NCI-H1105 treated with DMSO at 0.1 percent for 48 hours (cell line): ENCODE data around the gene TREM1.

Experiments used
- DNase-seq: peaks from one replicate; lab custom pipeline; 2025; lab: John Stamatoyannopoulos, UW

The TREM1 gene

DNA sequence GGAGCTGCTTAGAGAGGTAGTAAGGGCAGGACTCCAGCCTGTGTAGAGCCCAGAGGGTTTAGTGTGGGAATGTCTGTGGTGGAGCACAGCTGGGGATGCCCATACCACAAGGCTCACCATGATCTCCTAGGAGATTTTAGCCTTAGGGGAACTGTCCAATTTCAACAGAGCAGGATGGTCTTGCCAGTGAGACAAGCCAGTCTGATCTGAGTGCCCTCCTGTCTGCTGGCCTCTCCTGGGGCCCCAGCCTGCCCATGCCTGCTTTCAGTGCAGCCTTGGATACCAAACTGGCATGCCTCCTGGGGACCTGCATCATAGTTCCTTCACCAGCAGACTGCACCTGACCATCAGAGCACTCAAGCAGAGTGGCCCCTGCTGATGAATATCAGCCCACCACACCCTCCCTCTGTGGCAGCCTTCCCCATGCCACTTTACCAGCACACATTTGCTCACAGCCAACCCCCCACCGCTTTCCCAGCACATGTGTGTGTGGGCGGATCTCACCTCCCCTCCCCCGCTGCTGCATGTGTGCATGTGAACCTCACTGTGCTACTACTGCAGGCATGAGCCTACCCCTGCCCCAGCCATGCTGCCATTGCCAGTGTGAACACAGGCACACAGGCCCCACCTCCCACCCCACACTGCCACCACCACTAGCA is 7.9 kb upstream of the TREM1 start:
- no peak for DNase-seq

DNA sequence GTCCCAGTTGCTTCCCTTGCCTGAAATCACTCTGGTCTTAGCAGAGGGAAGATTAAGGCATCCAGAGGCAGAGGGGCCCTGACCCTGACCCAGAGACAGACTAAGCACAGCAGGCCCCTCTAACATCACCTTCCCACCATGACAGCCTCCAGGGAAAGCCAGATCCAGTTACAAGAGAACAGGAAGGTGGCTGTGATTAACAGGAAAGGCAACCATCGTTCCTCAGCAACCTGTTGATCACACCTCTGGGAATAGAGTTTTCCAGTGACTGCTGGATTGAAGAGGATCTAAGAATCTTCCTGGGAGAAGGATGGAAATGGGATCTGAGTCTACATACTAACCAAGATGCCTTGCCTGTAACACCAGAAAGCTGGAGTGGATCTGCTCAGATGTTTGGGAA is 5.2 kb upstream of the TREM1 start:
- DNase-seq: no peak

DNA sequence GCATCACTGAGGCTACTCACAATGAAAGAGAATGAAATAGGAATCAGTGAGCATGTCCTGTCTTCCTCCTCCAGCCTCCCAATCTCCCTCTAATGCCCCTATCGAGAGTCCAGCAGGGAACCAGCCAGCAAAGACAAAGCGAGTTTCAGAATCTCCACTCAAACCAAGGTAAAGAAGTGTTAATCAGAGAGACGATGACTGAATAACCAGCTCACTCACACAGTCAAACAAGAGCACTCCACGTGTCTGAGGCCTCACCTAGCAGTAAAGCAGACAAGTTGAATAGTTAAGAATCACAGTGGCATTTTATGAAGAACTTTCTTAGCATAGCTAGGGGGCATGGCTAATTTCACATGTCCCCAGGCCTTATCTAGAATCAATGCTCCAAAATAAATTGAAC is 3.3 kb upstream of the TREM1 start:
- no peak for DNase-seq

DNA sequence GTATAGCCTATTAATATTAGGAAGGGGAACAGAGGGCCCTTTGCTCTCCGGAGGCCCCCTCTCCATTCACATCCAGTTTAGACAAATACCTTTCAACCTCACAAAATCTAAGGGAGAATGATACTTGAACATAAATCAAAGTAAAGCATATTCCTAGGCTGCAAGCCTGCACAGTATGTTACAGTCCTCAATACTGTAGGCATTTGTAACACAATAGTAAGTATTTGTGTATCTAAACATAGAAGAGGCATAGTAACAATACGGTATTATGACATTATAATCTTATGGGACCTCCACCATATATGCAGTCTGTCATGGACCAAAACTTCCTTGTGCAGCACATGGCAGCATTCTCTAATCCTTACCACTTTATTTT is 2.3 kb upstream of the TREM1 start:
- DNase-seq: no peak

DNA sequence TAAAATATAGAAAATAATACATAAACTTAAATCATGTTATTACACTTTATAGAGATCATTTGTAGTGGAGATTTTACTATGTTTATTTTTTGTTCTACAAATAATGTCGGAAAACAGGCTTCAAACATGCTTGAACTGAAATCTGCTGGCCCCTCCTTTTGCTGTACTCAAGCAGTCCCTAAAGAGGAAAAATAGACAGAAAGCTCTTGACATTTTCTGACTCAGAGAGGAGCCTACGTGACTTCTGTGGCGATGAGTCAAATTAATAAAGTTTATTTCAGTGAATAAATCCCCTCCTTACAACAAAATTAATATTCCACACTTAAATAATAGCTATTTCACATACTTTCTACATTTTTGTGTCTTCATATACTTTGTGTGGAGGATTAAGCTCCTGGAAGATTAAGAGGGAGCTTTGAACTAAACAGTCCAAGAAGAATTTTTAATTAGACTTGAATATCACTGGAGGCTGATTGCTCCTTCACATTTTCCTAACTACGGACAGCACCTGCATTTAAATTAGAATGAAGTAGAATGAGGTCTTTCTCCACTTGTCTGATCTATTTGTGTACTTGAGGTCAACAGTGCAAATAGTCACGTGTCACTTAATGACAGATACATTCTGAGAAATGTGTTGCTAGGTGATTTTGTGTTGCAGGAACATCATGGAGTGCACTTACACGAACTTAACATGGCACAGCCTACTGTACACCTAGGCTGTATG is 1.7 kb upstream of the TREM1 start:
- peak; percentile 99 for DNase-seq

DNA sequence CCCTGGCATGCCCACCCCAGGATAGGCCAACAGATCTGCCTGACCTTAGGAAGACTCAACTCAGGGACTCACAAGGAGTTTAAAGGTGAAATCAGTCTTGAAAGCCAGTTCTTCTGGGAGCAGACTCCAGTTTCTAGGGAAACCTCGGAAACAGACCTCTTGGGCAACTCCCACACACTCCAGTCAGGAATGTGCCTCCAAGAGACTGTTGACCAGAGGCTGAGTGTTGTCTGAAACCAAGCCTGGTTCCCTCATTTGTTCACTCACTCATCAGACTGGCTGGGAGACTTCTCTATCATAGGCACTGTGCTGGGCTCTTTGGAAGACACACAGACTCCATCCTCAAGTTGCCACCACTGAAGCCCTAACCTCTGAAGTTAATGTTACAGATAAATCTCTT is 1.8 kb downstream of the TREM1 start:
- no peak for DNase-seq

DNA sequence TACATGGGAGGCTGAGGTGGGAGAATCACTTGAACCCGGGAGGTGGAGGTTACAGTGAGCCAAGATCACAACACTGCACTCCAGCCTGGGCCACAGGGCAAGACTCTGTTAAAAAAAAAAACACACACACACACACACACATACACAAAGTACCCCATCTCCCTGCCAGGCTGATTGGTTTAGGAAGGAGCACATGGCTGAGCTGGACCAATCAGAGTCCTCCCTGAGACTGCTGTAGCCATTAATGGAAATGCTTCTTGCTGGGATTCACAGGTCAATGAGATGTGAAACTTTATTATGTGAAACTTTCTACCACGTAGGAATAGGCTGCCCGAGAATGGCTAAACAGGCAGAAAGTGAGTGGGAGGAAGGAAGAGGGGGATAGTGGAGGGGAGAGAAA is 2.9 kb downstream of the TREM1 start:
- DNase-seq: no peak

DNA sequence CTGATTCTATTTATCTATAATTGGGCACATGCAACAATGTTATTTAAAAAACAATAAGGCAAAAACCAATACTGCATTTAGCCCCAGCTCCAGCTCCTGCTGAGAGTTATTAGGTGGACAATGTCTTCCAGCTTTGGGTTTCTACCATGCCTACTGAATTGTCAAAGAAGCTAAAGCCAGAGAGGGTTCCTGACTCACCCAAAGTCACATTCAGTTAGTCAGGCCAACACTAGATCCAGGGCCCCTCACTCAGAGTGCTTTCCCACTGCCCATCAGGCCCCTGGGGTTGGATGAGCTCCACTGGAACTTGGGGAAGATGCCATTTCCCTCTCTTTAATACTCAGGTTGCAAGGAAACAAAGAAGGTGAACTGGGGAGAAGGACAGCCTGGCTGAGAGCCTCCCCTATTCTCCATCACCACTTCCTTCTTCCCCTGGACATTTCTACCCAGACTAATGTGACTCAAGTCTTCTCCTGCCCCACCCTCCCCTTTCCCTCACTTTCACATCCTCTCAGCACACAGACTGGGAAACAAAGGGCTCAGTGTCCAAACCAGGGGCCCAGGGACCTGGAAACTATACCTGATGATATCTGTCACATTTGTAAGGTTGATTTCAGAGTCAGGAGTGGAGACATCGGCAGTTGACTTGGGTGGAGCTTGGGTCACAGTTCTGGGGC is 6.0 kb downstream of the TREM1 start:
- no peak for DNase-seq

DNA sequence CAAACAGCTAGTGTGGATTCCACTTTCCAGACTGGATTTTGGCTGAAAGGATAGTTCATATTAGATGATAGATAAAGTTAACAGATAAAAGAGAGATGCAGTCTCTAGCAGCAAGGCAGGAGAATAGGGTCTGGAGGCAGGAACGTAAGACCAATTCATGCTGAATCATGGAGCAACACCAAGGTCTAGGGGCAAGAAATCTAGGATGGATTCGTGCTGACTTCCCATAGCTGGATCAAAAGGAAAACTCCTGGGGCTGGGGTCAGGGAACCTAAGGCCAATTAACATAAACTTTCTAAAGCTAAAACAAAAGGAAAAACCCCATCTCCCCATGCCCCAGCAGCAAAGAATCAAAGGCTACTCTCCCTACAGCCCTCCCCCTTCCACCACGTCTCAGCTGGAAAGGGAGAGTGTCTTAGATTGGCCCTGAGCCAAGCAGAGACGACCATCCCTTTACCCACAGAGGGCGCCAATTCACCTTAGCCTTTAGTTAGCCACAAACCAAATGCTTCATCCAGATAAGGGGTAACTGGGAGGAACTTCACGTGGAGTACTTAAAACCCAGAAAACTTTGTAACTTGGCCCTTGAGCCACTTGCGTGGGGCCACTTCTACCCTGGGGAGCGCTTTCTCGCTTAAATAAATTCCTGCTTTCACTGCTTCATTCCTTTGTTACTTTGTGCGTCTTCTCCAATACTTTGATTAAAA is 7.6 kb downstream of the TREM1 start:
- peak; percentile 76 for DNase-seq

DNA sequence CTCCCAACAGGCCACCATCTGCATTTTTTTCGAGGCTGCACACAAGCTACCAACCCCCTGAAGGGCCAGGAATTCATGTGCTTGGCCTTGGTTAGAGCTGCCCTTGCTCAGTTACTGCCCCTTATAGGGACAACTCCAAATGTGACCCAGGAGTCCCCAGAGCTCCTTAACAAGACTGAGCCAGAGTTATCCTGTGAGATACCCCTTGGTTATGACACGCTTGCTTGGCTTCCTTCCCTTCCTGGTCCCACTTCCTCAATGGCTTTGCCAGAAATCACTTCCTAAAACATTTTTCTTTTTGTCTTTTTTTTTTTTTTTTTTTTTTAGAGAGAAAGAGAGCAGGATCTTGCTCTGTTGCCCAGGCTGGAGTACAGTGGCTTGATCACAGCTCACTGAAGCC is 8.9 kb downstream of the TREM1 start:
- no peak for DNase-seq

DNA sequence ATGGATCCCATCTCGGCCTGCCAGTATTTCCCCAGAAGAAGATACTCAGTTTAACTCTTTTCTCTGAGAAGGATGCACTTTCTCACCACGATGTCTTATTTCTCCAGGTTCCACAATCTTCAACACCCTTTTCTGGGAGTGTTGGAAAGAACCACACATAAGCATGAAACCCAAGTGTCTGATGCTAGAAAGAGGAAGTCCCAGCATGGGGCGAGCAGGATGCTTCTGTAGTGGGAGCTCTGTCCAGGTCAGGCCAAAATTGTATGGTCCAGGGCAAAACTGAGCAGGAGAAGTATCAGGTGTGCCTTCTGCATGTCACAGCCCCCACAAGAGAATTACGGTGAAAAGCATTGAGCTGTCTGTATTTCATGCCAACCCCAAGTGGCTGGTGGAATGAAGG is 11.0 kb downstream of the TREM1 start:
- no peak for DNase-seq

DNA sequence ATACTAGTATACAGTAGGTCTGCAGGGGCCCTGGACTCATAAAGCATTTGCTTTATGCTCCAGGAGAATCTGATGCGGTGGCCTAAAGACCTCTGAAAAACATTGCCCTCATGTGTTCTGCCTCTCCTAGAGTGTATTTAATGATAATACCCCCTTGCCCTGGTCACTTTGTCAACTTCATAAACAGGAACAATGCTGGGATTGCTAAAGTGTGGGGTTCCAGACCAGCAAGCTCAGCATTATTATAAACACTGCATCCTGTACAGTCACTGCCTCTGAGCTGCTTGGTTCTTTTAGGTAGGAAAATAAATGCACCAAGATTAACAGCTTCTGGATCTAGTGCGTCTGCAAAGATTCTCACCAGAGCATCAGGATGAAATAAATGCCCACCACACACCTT is 12.2 kb downstream of the TREM1 start:
- DNase-seq: no peak

DNA sequence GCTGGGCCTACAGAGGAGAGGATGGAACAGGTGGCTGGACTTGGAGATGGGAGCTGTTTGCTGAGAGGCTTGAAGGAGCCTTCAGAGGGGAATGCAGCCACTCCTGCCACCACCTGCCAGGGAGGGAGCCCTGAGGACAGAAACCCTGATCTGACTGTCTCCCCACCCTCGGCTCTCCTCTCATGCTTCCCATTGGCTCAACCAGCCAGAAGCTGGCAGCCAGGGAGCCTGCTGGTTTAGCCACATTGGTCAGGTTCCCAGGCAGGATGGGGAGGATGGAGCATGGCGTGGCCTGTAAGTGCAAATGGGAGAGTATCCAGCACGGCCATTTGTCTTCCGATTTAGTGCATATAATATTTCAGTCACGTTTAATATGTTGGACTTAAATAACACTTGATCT is 12.8 kb downstream of the TREM1 start:
- no peak for DNase-seq

DNA sequence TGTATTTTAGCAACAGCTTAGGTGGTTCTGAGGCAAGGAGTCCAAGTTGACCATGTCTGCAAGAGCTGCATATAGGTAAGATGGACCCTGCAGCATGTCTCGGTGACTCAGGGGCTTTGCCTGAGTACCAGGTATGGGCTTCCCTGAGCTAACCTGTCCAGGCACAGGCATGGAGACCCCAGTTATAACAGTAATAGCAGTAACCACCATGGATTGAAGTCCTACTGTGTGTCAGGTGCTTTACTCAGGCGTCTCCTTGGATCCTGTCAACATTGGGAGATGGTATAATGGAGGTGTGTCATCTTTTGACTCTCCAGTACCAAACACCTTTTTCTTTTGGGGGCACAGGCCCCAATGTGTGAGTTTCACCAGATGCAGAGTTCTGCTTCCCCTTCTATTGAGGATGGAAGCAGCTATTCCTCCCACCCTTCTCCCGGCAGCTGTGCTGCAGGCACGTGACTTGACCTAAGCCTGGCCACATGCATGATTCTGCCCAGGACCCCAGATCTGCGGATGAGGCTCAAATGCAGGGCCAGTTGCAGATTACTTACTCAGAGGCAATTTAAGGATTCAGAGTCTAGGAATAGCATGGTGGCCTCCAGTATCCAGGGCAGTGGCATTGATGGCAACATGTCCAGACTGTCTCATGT is 13.8 kb downstream of the TREM1 start:
- DNase-seq: no peak

DNA sequence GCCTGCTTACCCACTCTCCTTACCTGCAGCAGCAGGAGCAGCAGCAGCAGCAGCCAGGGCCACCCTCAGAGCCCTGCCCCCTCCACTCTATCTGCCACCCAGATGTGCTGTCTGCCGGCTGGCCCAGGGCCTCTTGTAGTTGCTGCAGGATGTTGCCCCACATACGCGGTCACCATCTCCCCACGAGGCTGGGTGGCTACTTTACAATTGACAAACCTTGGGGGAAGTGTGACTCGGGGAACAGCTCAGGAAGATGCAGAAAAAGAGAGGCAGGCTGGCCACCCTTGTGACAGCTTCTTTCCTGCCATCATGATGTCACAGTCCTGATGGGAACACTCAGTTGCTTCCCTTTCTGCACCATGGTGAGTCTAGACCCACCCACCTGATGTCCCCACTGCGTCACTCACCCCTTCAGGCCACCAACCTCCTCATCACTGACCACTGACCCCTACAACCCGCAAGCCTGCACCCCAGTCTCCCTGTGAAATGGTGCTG is 14.5 kb downstream of the TREM1 start:
- DNase-seq: no peak

DNA sequence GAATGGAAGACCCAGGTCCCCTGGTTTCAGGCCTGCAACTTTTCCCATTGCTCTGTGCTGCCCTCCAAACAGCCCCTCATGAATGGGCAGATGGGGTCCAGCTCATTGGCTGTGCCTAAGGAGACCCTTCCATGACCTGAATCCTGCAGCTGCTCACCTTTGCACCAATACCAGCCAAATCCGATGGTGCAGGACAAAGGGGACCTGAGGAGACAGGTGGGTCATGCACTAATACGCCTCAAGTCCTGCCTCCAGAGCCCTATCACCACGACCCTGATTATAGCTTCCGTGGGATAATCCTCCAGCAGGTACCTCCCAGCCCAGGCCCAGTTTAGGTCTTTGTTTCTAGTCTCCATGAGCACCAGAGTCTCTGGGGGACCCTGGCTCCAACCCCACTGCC is 16.8 kb downstream of the TREM1 start:
- no peak for DNase-seq

DNA sequence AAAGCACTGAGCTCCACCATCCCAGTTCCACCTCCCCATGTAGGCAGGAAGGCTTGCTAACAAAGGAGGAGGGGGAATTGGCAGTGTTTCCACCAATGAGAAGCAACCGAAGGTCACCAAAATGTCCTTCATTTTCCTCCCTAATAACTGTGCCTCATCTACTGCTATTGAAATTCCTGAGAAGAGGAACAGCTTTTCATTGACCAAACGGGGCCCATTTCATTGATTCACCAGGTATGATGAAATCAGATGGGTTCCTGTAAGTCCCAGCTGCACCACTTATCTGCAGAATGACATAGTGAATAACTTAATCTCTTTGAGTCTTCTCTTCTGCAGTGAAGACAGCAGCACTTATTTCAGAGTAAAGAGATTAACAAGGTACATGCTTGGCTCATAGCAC is 17.3 kb downstream of the TREM1 start:
- DNase-seq: no peak

DNA sequence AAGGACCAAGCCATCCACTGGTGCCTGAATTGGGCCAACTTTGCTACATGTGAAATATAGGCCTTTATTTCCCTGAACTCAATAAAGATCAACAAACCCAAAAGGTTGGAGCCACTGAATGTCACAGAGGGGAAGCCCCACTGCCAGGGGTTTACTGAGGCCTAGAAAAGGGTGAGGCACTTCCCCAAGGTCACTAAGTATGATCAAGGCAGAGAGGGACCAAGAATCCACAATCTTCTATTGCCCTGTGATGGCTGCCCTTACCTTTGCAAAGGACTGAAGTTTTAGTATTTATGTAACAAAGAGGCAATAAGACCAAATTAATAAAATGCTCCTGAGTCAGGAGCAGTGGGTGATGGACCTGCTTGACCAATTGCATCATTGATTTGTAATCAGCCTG is 18.0 kb downstream of the TREM1 start:
- no peak for DNase-seq

DNA sequence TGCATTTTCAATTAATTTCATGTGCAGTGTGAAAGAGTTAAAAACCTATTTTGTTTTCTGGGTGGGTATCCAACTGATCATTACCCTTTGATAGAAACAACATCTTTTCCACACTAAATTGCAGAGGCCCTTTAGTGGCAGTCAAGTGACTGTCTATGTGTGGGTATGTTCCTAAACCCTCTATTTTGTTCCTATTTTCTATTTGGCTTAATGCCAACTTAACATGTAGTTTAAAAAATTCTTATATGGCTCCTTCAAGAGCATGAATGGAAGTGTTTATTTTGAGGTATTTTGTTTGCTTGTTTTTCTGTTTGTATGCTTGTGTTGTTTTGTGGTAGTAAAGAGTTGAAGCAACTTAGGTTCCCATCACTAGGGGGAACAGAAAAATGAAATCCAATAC is 19.9 kb downstream of the TREM1 start:
- DNase-seq: no peak

DNA sequence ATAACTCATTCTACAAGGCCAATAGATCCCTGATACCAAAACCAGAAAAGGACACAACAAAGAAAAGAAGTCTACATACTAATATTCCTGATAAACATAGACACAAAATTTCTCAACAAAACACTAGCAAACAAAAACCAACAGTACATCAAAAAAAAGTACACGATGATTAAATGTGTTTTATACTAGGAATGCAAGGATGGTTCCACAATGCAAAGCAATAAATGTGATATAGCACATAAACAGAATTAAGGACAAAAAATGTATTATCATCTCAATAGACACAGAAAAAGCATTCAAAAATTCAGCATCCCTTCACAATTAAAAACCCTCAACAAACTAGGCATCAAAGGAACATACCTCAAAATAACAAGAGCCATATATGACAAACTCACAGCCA is 23.2 kb downstream of the TREM1 start:
- no peak for DNase-seq

DNA sequence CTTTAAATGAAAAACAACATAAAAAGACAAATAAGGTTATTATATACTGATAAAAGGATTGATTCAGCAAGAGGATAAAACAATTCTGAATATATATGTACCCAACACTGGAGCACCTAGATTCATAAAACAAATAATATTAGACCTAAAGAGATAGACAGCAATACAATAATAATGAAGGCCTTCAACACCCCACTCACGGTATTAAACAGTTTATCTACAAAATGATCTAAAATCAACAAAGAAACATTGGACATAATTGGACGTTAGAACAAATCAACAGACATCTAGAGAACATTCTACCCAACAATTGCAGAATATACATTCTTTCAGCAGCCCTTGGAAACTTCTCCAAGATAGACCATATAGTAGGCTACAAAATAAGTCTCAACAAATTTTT is 24.1 kb downstream of the TREM1 start:
- no peak for DNase-seq

DNA sequence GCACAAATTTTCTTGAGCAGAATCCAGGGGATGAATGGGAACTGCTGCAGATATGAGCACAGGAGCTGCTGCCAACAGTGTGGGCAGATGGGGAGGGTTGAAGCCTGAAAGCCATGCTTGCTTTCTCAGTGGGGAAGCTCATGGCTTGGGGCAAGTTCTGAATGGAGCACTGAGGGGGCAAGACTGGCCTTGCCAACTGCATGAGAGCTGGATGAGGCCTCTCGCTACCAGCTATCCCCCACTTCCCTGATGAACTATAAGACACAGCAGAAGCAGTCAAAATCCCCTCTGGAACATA is 28.3 kb downstream of the TREM1 start:
- no peak for DNase-seq
